ENCODE data around the gene KIAA1671.

Gene KIAA1671

DNA sequence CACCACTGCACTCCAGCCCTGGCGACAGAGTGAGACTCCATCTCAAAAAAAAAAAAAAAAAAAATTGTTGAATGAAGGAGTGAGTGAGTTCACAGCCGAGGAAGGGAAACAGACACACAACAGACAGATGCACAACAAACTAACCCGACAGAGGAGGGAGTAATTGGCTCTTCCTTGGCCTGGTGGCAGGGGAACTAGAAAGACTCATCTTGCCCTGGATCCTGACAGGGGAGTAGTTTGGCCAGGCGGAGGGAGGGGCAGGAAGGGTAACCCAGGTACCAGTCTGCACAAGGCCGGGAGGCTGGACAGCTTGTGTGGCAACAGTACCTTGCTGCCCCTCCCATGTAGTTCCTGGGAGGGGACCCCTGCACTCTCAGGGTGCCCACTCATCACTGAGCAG, 106.9 kb downstream of the KIAA1671 start:
- Histone ChIP-seq H3K36me3 (ENCODE audit: insufficient read depth, low read length) (no peaks in the 10 kb centered on the region), H3K4me3 (ENCODE audit: low read depth, low read length, poor library complexity, severe bottlenecking) (no peak overlapping the region)
- TF ChIP-seq, protein P1, sequence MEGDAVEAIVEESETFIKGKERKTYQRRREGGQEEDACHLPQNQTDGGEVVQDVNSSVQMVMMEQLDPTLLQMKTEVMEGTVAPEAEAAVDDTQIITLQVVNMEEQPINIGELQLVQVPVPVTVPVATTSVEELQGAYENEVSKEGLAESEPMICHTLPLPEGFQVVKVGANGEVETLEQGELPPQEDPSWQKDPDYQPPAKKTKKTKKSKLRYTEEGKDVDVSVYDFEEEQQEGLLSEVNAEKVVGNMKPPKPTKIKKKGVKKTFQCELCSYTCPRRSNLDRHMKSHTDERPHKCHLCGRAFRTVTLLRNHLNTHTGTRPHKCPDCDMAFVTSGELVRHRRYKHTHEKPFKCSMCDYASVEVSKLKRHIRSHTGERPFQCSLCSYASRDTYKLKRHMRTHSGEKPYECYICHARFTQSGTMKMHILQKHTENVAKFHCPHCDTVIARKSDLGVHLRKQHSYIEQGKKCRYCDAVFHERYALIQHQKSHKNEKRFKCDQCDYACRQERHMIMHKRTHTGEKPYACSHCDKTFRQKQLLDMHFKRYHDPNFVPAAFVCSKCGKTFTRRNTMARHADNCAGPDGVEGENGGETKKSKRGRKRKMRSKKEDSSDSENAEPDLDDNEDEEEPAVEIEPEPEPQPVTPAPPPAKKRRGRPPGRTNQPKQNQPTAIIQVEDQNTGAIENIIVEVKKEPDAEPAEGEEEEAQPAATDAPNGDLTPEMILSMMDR (IDR thresholded peaks at IDR 0.05; ENCODE audit: low read length): no peak
- no peak for TF ChIP-seq EZH2 (IDR thresholded peaks at IDR 0.05; ENCODE audit: borderline replicate concordance, low read length)

DNA sequence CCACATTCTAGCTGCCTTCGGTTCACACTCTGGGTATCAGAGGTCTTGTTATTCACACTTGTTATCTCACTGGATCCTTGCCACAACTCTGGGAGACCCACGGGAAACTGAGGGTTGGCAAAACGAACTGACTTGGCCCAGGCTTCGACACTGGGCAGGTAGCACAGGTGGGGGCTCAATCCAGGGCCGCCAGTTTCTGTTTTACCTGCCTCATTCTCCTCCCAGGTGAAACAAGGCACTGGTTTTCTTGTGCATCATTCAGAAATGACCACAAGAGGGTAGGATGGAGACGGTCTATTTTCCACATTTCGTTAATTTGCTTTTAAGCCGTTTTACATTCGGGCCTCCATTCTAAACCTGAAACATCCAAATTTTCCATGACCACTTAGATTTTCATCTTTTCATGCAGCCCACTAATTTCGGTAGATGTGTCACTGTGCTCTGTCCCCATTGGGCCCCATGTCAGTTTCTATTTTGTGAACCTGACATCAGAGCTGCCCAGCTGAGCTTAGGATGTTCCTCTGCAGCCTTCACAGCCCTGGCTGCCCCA, 108.1 kb downstream of the KIAA1671 start:
- no peak overlapping the region for H3K4me3 ChIP-seq (ENCODE audit: low read depth, low read length, poor library complexity, severe bottlenecking)
- no peaks in the 10 kb centered on the region for H3K36me3 ChIP-seq (ENCODE audit: insufficient read depth, low read length)
- H3K9ac ChIP-seq (ENCODE audit: low read length): no peak overlapping the region
- no peaks in the 10 kb centered on the region for H3K27me3 ChIP-seq (ENCODE audit: insufficient read depth, low read length)
- no peaks in the 10 kb centered on the region for H3F3A ChIP-seq (ENCODE audit: insufficient read depth, low read length)
- H3K27ac ChIP-seq (ENCODE audit: low read depth, low read length, poor library complexity, severe bottlenecking): no peak overlapping the region
- H3K9me2 ChIP-seq (ENCODE audit: low read depth, low read length): no peaks in the 10 kb centered on the region
- H3K79me2 ChIP-seq (ENCODE audit: insufficient read depth, low read length): no peaks in the 10 kb centered on the region
- no peaks in the 10 kb centered on the region for H4K20me1 ChIP-seq (ENCODE audit: insufficient read depth, low read length)
- TF ChIP-seq, protein P1 (IDR thresholded peaks at IDR 0.05; ENCODE audit: low read length): peak; percentile 23; the same call in 1 of the 2 replicates
- TF ChIP-seq EZH2 (IDR thresholded peaks at IDR 0.05; ENCODE audit: borderline replicate concordance, low read length): no peak
- no peaks in the 10 kb centered on the region for H3K4me1 ChIP-seq (ENCODE audit: insufficient read depth, low read length, severe bottlenecking)
- H2AFZ ChIP-seq (ENCODE audit: low read length): no peak overlapping the region
- H3K9me3 ChIP-seq (ENCODE audit: low read length): no peaks in the 10 kb centered on the region
- no peak overlapping the region for H3K4me2 ChIP-seq (ENCODE audit: low read length)

More for the DNA sequence above, 106.9 kb downstream of the KIAA1671 start:
- Histone ChIP-seq H3K27me3 (ENCODE audit: insufficient read depth, low read length) (no peaks in the 10 kb centered on the region), H2AFZ (ENCODE audit: low read length) (no peak overlapping the region), H3K79me2 (ENCODE audit: insufficient read depth, low read length) (no peaks in the 10 kb centered on the region), H4K20me1 (ENCODE audit: insufficient read depth, low read length) (no peaks in the 10 kb centered on the region), H3F3A (ENCODE audit: insufficient read depth, low read length) (no peaks in the 10 kb centered on the region), H3K9me3 (ENCODE audit: low read length) (no peaks in the 10 kb centered on the region), H3K4me2 (ENCODE audit: low read length) (no peak overlapping the region), H3K9ac (ENCODE audit: low read length) (no peak overlapping the region), H3K27ac (ENCODE audit: low read depth, low read length, poor library complexity, severe bottlenecking) (no peak overlapping the region), H3K9me2 (ENCODE audit: low read depth, low read length) (no peaks in the 10 kb centered on the region), H3K4me1 (ENCODE audit: insufficient read depth, low read length, severe bottlenecking) (no peaks in the 10 kb centered on the region)

DNA sequence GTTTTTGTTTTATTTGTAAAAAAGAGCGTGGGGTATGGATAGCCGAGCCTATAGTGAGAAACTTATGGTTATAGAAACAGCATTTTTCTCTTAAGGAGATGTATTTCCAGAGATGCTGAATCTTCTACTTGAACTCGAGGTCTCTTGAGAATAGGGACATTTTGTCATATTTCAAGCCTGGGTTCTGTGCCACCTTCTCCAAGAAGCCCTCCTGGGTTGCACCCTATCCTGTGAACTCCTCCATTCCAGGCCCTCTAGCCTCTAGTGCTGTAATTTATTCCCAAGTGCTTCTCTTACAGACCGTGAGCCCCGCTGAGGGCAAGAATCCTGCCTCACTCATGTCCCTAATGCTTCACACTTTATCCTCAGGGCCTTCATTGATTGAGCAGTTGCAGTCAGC, 108.6 kb downstream of the KIAA1671 start:
- H4K20me1 ChIP-seq (ENCODE audit: insufficient read depth, low read length): no peaks in the 10 kb centered on the region
- no peaks in the 10 kb centered on the region for H3K36me3 ChIP-seq (ENCODE audit: insufficient read depth, low read length)
- no peak overlapping the region for H2AFZ ChIP-seq (ENCODE audit: low read length)
- no peak overlapping the region for H3K27ac ChIP-seq (ENCODE audit: low read depth, low read length, poor library complexity, severe bottlenecking)
- no peaks in the 10 kb centered on the region for H3K4me1 ChIP-seq (ENCODE audit: insufficient read depth, low read length, severe bottlenecking)
- H3K9ac ChIP-seq (ENCODE audit: low read length): no peak overlapping the region
- H3K27me3 ChIP-seq (ENCODE audit: insufficient read depth, low read length): no peaks in the 10 kb centered on the region
- no peak overlapping the region for H3K4me2 ChIP-seq (ENCODE audit: low read length)
- H3K9me2 ChIP-seq (ENCODE audit: low read depth, low read length): no peaks in the 10 kb centered on the region
- H3F3A ChIP-seq (ENCODE audit: insufficient read depth, low read length): no peaks in the 10 kb centered on the region
- no peak for TF ChIP-seq EZH2 (IDR thresholded peaks at IDR 0.05; ENCODE audit: borderline replicate concordance, low read length)
- TF ChIP-seq, protein P1 (IDR thresholded peaks at IDR 0.05; ENCODE audit: low read length): no peak
- no peak overlapping the region for H3K4me3 ChIP-seq (ENCODE audit: low read depth, low read length, poor library complexity, severe bottlenecking)
- no peaks in the 10 kb centered on the region for H3K9me3 ChIP-seq (ENCODE audit: low read length)
- H3K79me2 ChIP-seq (ENCODE audit: insufficient read depth, low read length): no peaks in the 10 kb centered on the region
